Aorta (tissue), 5 donors: ENCODE data around the gene IZUMO4. TPM values are rescaled to one million over a fixed set of nuclear protein-coding genes. Genes with fewer than 3 reads are reported as not detected.
"Not testable (repeated sequence)": the region's sequence is repeated elsewhere in the genome, so short reads cannot be mapped to it uniquely, and the experiment has no call there.

Experiments
- ATAC-seq: fragments of 200-7000 bp; cut with Tn5 transposase; one replicate; pipeline ENCODE4 v1.9.1; 2022; ENCODE audit warnings: moderate library complexity; ENCODE audit not compliant: low FRiP score
- DNase-seq, 2 donors: peaks; one replicate each; pipeline ENCODE4 v3.0.0-alpha.2; 2020
- H3K27ac ChIP-seq, 2 donors: one replicate each; pipeline ENCODE4 v1.5.1; 2013; ENCODE audit warnings: low read length in 2 of 2, mild to moderate bottlenecking in 2 of 2, moderate library complexity in 2 of 2, control low read depth in 1 of 2, inconsistent platforms in 1 of 2, low read depth in 1 of 2
- H3K27me3 ChIP-seq, 2 donors: one replicate each; pipeline ENCODE4 v1.6.1; 2013; ENCODE audit warnings: control low read depth in 1 of 2, low read length in 1 of 2, mild to moderate bottlenecking in 1 of 2, moderate library complexity in 1 of 2; ENCODE audit not compliant: insufficient read depth in 2 of 2, control insufficient read depth in 1 of 2
- H3K36me3 ChIP-seq, 2 donors: one replicate each; pipeline ENCODE4 v1.6.1; 2013; ENCODE audit warnings: control low read depth in 1 of 2, low read length in 1 of 2, mild to moderate bottlenecking in 1 of 2; ENCODE audit not compliant: insufficient read depth in 2 of 2, control insufficient read depth in 1 of 2
- H3K4me1 ChIP-seq, 2 donors: one replicate each; pipeline ENCODE4 v1.6.1; 2013; ENCODE audit warnings: low read length in 2 of 2, control low read depth in 1 of 2, mild to moderate bottlenecking in 1 of 2, moderate library complexity in 1 of 2; ENCODE audit not compliant: insufficient read depth in 2 of 2, control insufficient read depth in 1 of 2
- H3K4me3 ChIP-seq, 2 donors: one replicate each; pipeline ENCODE4 v1.5.1; 2013; ENCODE audit warnings: low read length in 2 of 2, control low read depth in 1 of 2, mild to moderate bottlenecking in 1 of 2
- H3K9me3 ChIP-seq: one replicate; pipeline ENCODE4 v1.6.1; 2013; ENCODE audit warnings: mild to moderate bottlenecking, low read length; ENCODE audit not compliant: control insufficient read depth
- WGBS, 2 donors: extraction: QIAGEN DNeasy Blood & Tissue Kit; methylation state at CpG; one replicate each; pipeline ENCODE4 v1.1.7; 2013; 5-methylcytosine and 5-hydroxymethylcytosine counted together
- intact Hi-C, 2 donors: fragments of 100-400 bp; cut with DNase I; formaldehyde crosslinking; loops; one replicate each; pipeline versions ENCODE4 v1.14.2 to v1.15.0; 2022
- polyA plus RNA-seq, 2 donors: library from polyadenylated mRNA; stranded (reverse); fragments of 200-250 nt; gene quantifications; one replicate each; pipeline ENCODE4 v1.2.3, GENCODE V29; 2013
- total RNA-seq, 2 donors: library from RNA; stranded (reverse); fragmentation: NEBNext Ultra II Directional; extraction: Animal tissue kit (Norgen Biotek cat#: 25700); gene quantifications; one replicate each; pipeline ENCODE4 v1.2.1, GENCODE V29; 2021
- donor health status: healthy with polysubstance abuse.
- donor health status: Bipolar disorder and iron deficiency.
- donor health status: DM: no; HTN: no; CAD: no.
- donor health status: DM: no; HTN: no; CAD: no.
- donor health status: DM: yes; HTN: yes; CAD: no.

Gene IZUMO4
- total and polyA plus RNA-seq, 4 donors = 1.6 to 25.2 (median 4.6) TPM

DNA sequence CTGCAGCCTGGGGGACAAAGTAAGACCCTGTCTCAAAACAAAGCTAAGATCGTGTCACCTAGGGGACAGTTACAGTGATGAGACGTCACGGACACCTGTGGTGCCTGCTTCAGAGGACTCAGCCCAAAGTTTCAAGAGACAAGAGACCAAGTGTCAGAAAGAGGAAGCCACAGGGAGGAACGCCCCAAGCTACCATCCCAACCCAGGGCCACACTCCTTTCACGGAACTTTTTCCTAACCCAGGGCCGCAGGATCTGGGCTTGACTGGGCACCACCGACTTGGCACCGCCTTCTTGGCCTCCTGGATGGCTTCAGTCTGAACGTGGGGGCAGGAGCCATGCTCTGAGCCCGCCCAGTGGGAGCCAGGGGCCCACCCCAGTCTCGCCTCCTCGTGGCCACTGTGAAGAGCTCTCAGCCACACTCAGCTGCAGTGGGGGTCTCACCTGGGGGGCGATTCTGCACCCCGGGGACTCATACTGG lies 9.1 kb upstream of the IZUMO4 start:
- Histone ChIP-seq H3K9me3 (no peaks in the 10 kb centered on the region), H3K27ac (no peak overlapping the region), H3K4me1 (no peaks in the 10 kb centered on the region), H3K27me3 (no peaks in the 10 kb centered on the region), H3K4me3 (no peak overlapping the region), H3K36me3 (no peaks in the 10 kb centered on the region)
- 76 to 78% methylated on average over 14 of the region's 14 CpGs for WGBS, 2 donors
- intact Hi-C loops = no loop called here
- ATAC-seq = no peak
- no peak for DNase-seq

GRCh38 chr19:2089001-2089711 lies 7.6 kb upstream of the IZUMO4 start:
- no peak overlapping the region for H3K4me3 ChIP-seq
- no peaks in the 10 kb centered on the region for H3K27me3 ChIP-seq
- no peaks in the 10 kb centered on the region for H3K9me3 ChIP-seq
- intact Hi-C loops = no loop called here
- H3K36me3 ChIP-seq = no peaks in the 10 kb centered on the region
- DNase-seq (peak in 1 of 2 donors; percentile 49), ATAC-seq (no peak)
- H3K27ac ChIP-seq = no peak overlapping the region
- no peaks in the 10 kb centered on the region for H3K4me1 ChIP-seq
- 80 to 83% methylated on average over 16 of the region's 16 CpGs for WGBS, 2 donors

DNA sequence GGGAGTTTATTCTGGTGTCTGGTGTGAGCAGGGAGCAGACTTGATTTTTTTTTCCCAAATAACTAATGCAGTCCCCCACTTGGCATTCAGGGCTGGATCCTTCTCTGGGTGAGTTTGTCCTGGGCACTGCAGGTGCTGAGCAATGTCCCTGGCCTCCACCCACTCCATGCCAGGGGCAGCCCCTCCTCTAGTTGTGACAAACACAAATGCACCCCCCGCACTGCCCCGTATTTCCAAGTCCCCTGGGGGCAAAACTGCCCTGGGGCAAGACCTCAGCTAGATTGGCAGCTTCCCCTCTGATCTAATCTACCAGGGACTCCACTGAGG lies 7.0 kb upstream of the IZUMO4 start:
- 26 to 52% methylated on average over 2 of the region's 2 CpGs for WGBS, 2 donors
- ATAC-seq = no peak
- Histone ChIP-seq H3K4me1 (no peaks in the 10 kb centered on the region), H3K9me3 (no peaks in the 10 kb centered on the region), H3K4me3 (no peak overlapping the region), H3K27ac (no peak overlapping the region), H3K27me3 (no peaks in the 10 kb centered on the region), H3K36me3 (no peaks in the 10 kb centered on the region)
- intact Hi-C loops = no loop called here
- DNase-seq = no peak

DNA sequence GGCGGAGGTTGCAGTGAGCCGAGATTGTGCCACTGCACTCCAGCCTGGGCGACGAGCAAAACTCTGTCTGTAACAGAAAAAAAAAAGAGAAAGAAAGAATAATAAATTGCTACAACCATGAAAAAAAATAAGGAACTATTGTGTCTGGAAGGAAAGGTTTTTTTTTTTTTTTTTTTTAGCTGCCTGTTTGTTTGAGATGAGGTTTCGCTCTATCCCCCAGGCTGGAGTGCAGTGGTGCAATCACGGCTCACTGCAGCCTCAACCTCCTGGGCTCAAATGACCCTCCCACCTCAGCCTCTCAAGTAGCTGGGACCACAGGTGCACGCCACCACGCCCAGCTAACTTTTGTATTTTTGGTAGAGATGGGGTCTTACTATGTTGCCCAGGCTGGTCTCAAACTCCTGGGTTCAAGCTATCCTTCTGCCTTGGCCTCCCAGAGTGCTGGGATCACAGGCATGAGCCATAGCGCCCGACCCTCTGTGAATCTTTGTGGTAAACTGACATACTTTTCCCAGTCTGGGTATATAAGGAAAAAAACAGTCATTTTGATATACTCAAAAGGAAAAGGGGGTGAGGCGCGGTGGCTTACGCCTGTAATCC lies 4.7 kb upstream of the IZUMO4 start:
- H3K4me1 ChIP-seq, H3K36me3 ChIP-seq, H3K27me3 ChIP-seq, H3K4me3 ChIP-seq, H3K27ac ChIP-seq, ATAC-seq, H3K9me3 ChIP-seq, intact Hi-C loops, DNase-seq: not testable (repeated sequence)
- 92 to 94% methylated on average over 13 of the region's 13 CpGs for WGBS, 2 donors

DNA sequence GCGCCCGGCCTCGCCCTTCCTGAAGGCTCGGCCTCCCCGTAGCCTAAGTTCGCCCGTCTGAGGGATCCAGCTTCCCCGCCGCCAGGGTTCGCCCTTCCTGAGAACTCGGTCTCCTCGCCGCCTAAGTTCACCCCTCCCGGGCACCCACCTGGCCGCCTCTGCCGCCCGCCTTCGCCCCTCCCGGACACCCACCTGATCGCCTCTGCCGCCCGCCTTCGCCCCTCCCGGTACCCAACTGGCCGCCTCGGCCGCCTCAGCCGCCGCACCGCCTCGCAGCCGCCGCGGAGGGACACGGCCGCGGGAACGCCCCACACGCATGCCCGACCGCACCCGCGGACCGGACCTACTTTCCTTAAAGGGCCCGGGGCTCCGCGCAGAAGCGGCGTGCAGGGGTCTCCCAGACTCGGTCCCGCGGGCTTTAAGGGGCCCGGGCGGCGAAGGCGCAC lies 658 bp upstream of the IZUMO4 start, which contains the start of gene MOB3A:
Gene MOB3A (minus strand): TSS at position 293 of the 446 bp plus-strand sequence. CDS start 17,766 bp downstream, outside the sequence.
- no peaks in the 10 kb centered on the region for H3K4me1 ChIP-seq

GRCh38 chr19:2097203-2097885 lies 629 bp downstream of the IZUMO4 start:
- no peaks in the 10 kb centered on the region for H3K9me3 ChIP-seq
- H3K4me1 ChIP-seq = no peaks in the 10 kb centered on the region
- DNase-seq (peak in 1 of 2 donors; percentile 69), ATAC-seq (no peak)
- H3K4me3 ChIP-seq = peak overlapping the region; percentile 7 to 18
- intact Hi-C loops = loop anchor here in 1 of 2 donors (5.0 kb wide), 1 partner anchor 55 kb away; the partner anchor contains the start of gene AP3D1
- peak overlapping the region in 1 of 2 donors; percentile 49 for H3K27ac ChIP-seq
- H3K27me3 ChIP-seq = no peaks in the 10 kb centered on the region
- WGBS, 2 donors = 23% methylated on average over 30 of the region's 30 CpGs
- H3K36me3 ChIP-seq = peaks cover 0 to 3% of the 10 kb centered on the region in 2 donors

More for the DNA sequence above, 658 bp upstream of the IZUMO4 start, which contains the start of gene MOB3A:
- DNase-seq (peak; percentile 94 to 96), ATAC-seq (peak; percentile 89)
- no peaks in the 10 kb centered on the region for H3K27me3 ChIP-seq
- H3K27ac ChIP-seq = peak within 1 kb of the TSS in 1 of 2 donors; percentile 55
- no peaks in the 10 kb centered on the region for H3K9me3 ChIP-seq
- H3K4me3 ChIP-seq = peak within 1 kb of the TSS; percentile 37 to 44
- 1% methylated on average over 53 to 56 of the region's 56 CpGs for WGBS, 2 donors
- no peaks in the 10 kb centered on the region for H3K36me3 ChIP-seq
- intact Hi-C loops = loop anchor here in 1 of 2 donors (5.0 kb wide), 1 partner anchor 56 kb away; the partner anchor contains the start of gene AP3D1

- peaks cover 0 to 3% of the 10 kb centered on the region in 2 donors for H3K36me3 ChIP-seq
- no peaks in the 10 kb centered on the region for H3K4me1 ChIP-seq
- no peak overlapping the region for H3K27ac ChIP-seq
- no peaks in the 10 kb centered on the region for H3K27me3 ChIP-seq
- H3K9me3 ChIP-seq = no peaks in the 10 kb centered on the region
- intact Hi-C loops = loop anchor here in 1 of 2 donors (5.0 kb wide), 1 partner anchor 54 kb away; the partner anchor contains the start of gene AP3D1
- no peak overlapping the region for H3K4me3 ChIP-seq
- WGBS, 2 donors = 79 to 82% methylated on average over 23 of the region's 23 CpGs
- no peak for ATAC-seq
- DNase-seq = no peak
Measured at GRCh38 chr19:2097886-2098327, 1.2 kb downstream of the IZUMO4 start.

DNA sequence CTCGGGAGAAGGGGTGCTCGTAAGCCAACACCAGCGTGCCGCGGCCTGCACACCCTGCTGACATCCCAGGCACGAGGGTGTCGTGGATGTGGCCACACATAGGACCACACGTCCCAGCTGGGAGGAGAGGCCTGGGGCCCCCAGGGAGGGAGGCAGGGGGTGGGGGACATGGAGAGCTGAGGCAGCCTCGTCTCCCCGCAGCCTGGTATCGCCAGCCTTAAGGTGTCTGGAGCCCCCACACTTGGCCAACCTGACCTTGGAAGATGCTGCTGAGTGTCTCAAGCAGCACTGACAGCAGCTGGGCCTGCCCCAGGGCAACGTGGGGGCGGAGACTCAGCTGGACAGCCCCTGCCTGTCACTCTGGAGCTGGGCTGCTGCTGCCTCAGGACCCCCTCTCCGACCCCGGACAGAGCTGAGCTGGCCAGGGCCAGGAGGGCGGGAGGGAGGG lies 2.4 kb downstream of the IZUMO4 start:
- DNase-seq (no peak), ATAC-seq (no peak)
- H3K4me1 ChIP-seq = no peaks in the 10 kb centered on the region
- intact Hi-C loops = loop anchor here in 1 of 2 donors (5.0 kb wide), 1 partner anchor 53 kb away; the partner anchor contains the start of gene AP3D1
- H3K36me3 ChIP-seq = peaks cover 0 to 3% of the 10 kb centered on the region in 2 donors
- no peak overlapping the region for H3K4me3 ChIP-seq
- H3K27me3 ChIP-seq = no peaks in the 10 kb centered on the region
- WGBS, 2 donors = 70 to 71% methylated on average over 16 of the region's 16 CpGs
- H3K9me3 ChIP-seq = no peaks in the 10 kb centered on the region
- no peak overlapping the region for H3K27ac ChIP-seq
